GM21528 (cell line): ENCODE data around the gene P2RY2.

Experiments used
- ATAC-seq: cut with Tn5 transposase; IDR thresholded peaks from one replicate; pipeline ENCODE4 v1.9.1; 2021; ENCODE audit warnings: mild to moderate bottlenecking, moderate library complexity; ENCODE audit not compliant: unreplicated experiment, low FRiP score

Gene P2RY2

GRCh38 chr11:73218106-73218829, at the start of gene P2RY2:
P2RY2 (plus strand) TSS chr11:73218281; CDS start chr11:73234160, 15,879 bp downstream.
- ATAC-seq = no peak

- no peak for ATAC-seq
Observed at GRCh38 chr11:73168925-73169579, 49.0 kb upstream of the P2RY2 start.

- ATAC-seq = no peak
Observed at GRCh38 chr11:73170140-73170539, 47.9 kb upstream of the P2RY2 start.

- ATAC-seq = no peak
Observed at GRCh38 chr11:73171436-73172161, 46.5 kb upstream of the P2RY2 start.

- ATAC-seq = no peak
Observed at GRCh38 chr11:73172992-73173656, 45.0 kb upstream of the P2RY2 start.

GRCh38 chr11:73173755-73174494, 44.2 kb upstream of the P2RY2 start:
- ATAC-seq = no peak

- no peak for ATAC-seq
Observed at GRCh38 chr11:73174495-73174791, 43.6 kb upstream of the P2RY2 start.

- ATAC-seq = no peak
Observed at GRCh38 chr11:73175551-73176144, 42.4 kb upstream of the P2RY2 start.

GRCh38 chr11:73176145-73176873, 41.8 kb upstream of the P2RY2 start:
- ATAC-seq = no peak

GRCh38 chr11:73176874-73177155, 41.3 kb upstream of the P2RY2 start:
- no peak for ATAC-seq

- ATAC-seq = no peak
Observed at GRCh38 chr11:73177380-73177777, 40.7 kb upstream of the P2RY2 start.

- peak; percentile 81 for ATAC-seq
Observed at GRCh38 chr11:73177778-73178539, 40.1 kb upstream of the P2RY2 start.

GRCh38 chr11:73178681-73179080, 39.4 kb upstream of the P2RY2 start:
- ATAC-seq = no peak

- no peak for ATAC-seq
Observed at GRCh38 chr11:73182824-73183321, 35.2 kb upstream of the P2RY2 start.

GRCh38 chr11:73184953-73185671, 33.0 kb upstream of the P2RY2 start:
- ATAC-seq = no peak

- ATAC-seq = no peak
Observed at GRCh38 chr11:73185680-73186293, 32.3 kb upstream of the P2RY2 start.

- ATAC-seq = no peak
Observed at GRCh38 chr11:73186294-73186850, 31.7 kb upstream of the P2RY2 start.
